HTERT RPE-1 (cell line): ENCODE data around the gene ZSCAN23.

ENCODE experiments used
- in situ Hi-C: fragments of 300-500 bp; cut with MboI; formaldehyde crosslinking; loops from 4 replicates; pipeline ENCODE4 v1.14.3; 2020; ENCODE audit warnings: low sequenced_read_pairs

Gene ZSCAN23

GRCh38 chr6:28383235-28384142 is 59.8 kb downstream of the ZSCAN23 start:
- in situ Hi-C loops = no loop called here
